ENCODE results near the gene ZMYM4. TPM values are rescaled to one million over a fixed set of nuclear protein-coding genes. Genes with fewer than 3 reads are reported as not detected.
A peak's percentile ranks its signal among the peaks of the same experiment; 100 is the strongest.
"Not testable (repeated sequence)": the region's sequence is repeated elsewhere in the genome, so short reads cannot be mapped to it uniquely, and the experiment has no call there.

Gene ZMYM4
- 10 to 100 TPM; 47.9 to 85.9 (median 67.9) TPM for polyA plus RNA-seq (ENCODE audit: insufficient read depth in 1 of 5, insufficient read length in 5 of 5, low replicate concordance in 1 of 5)
- long read RNA-seq, donor 1, partial matches to known transcripts: 50 of 51 reads
- long read RNA-seq, donor 1, other reads (novel, unspliced or antisense): 0 of 51 reads
- long read RNA-seq, donor 2, partial matches to known transcripts: 5 of 6 reads
- long read RNA-seq, donor 2, other reads (novel, unspliced or antisense): 0 of 6 reads
- long read RNA-seq, donor 3, partial matches to known transcripts: 9 of 9 reads
- long read RNA-seq, donor 3, other reads (novel, unspliced or antisense): 0 of 9 reads
- long read RNA-seq, donor 4, partial matches to known transcripts: 0 of 1 reads
- long read RNA-seq, donor 4, other reads (novel, unspliced or antisense): 0 of 1 reads
- long read RNA-seq, donor 5, partial matches to known transcripts: 17 of 17 reads
- long read RNA-seq, donor 5, other reads (novel, unspliced or antisense): 0 of 17 reads
- long read RNA-seq, donor 6, partial matches to known transcripts: 10 of 11 reads
- long read RNA-seq, donor 6, other reads (novel, unspliced or antisense): 0 of 11 reads
- long read RNA-seq, donor 7, full-length matches to known transcripts: 2 of 8 reads
- long read RNA-seq, donor 7, partial matches to known transcripts: 6 of 8 reads
- long read RNA-seq, donor 7, other reads (novel, unspliced or antisense): 0 of 8 reads
- long read RNA-seq, donor 8, partial matches to known transcripts: 0 of 3 reads
- long read RNA-seq, donor 8, other reads (novel, unspliced or antisense): 0 of 3 reads

GRCh38 chr1:35268282-35269200 is at the start of gene ZMYM4:
Gene ZMYM4 (plus strand): TSS chr1:35268709. CDS start chr1:35269047, 338 bp downstream.
- peak; percentile 94 to 95 for DNase-seq

GRCh38 chr1:35220976-35221375 is 47.5 kb upstream of the ZMYM4 start:
- DNase-seq: no peak

- peak; percentile 34 to 48 for DNase-seq
These were observed 46.0 kb upstream of the ZMYM4 start for GRCh38 chr1:35222322-35223083.

- no peak for DNase-seq
These were observed 45.4 kb upstream of the ZMYM4 start for GRCh38 chr1:35223084-35223630.

GRCh38 chr1:35226546-35226945 is 42.0 kb upstream of the ZMYM4 start:
- no peak for DNase-seq

- no peak for DNase-seq
These were observed 38.7 kb upstream of the ZMYM4 start for GRCh38 chr1:35229587-35230360.

GRCh38 chr1:35231287-35231686 is 37.2 kb upstream of the ZMYM4 start:
- no peak for DNase-seq

GRCh38 chr1:35236772-35237171 is 31.7 kb upstream of the ZMYM4 start:
- DNase-seq: not testable (repeated sequence)

- DNase-seq: no peak
These were observed 24.8 kb upstream of the ZMYM4 start for GRCh38 chr1:35243691-35244090.

- no peak for DNase-seq
These were observed 21.3 kb upstream of the ZMYM4 start for GRCh38 chr1:35247256-35247655.

GRCh38 chr1:35253941-35254340 is 14.6 kb upstream of the ZMYM4 start:
- DNase-seq: no peak

- no peak for DNase-seq
These were observed 13.2 kb upstream of the ZMYM4 start for GRCh38 chr1:35255276-35255675.

- no peak for DNase-seq
These were observed 8.9 kb upstream of the ZMYM4 start for GRCh38 chr1:35259561-35259960.

GRCh38 chr1:35261412-35262120 is 6.9 kb upstream of the ZMYM4 start:
- no peak for DNase-seq

GRCh38 chr1:35264035-35264434 is 4.5 kb upstream of the ZMYM4 start:
- DNase-seq: no peak

- peak; percentile 8 to 11 for DNase-seq
These were observed 3.6 kb upstream of the ZMYM4 start for GRCh38 chr1:35264871-35265270.

GRCh38 chr1:35266306-35266705 is 2.2 kb upstream of the ZMYM4 start:
- no peak for DNase-seq

GRCh38 chr1:35269201-35269988 is 886 bp downstream of the ZMYM4 start:
- DNase-seq: peak; percentile 2 to 11

- DNase-seq: no peak
These were observed 1.4 kb downstream of the ZMYM4 start for GRCh38 chr1:35269989-35270289.
